H4 (cell line): ENCODE results near the gene SPOCD1. TPM values are rescaled to one million over a fixed set of nuclear protein-coding genes. Genes with fewer than 3 reads are reported as not detected.

Source experiments
- DNase-seq: peaks from one replicate; pipeline ENCODE4 v3.0.0-alpha.2; 2015; ENCODE audit warnings: low spot score
- total RNA-seq: library from RNA; depleted of rRNA; stranded (reverse); fragments of >200 nt; shearing (Covaris generic); gene quantifications from 2 replicates; pipeline ENCODE4 v1.2.3, GENCODE V29; 2014

Gene SPOCD1
- total RNA-seq, 1 experiment from 2014 or later = 3.6 TPM

DNA sequence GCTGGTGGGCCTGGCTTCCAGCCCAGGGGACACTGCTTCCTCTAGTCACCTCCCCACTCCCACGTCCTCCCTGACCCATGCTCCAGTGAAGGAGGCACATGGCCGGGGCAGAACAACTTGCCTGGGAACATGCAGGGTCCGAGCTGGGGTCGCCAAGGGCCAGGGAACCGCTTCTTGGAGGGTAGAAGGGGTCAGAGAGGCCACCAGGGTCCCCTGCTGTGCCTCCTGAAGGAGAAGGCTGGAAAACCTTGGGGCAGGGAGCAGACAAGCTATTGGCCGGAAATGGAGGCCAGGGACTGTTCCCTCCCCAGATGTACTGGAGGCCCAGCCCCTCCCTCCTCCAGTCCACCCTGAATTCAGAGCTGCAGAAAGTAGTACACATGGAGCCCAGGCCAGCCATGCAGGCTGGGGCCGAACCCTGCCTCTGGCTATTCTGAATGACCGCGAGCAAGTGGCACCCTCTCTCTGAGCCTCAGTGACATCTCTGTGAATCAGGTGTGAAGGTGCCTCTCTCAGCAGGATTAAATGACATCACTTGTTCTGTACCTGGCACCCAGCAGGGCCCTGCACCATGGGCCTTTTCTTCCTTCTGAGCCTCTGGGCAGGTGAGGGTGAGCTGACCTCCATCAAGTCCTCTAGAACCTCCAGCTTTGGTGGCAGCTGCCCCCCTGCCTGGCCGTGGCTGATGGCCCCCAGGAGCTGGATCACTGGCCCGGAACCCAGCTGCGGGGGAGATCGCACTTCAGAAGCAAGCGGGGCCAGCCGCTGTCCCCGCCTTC, 15.7 kb downstream of the SPOCD1 start:
- no peak for DNase-seq

DNA sequence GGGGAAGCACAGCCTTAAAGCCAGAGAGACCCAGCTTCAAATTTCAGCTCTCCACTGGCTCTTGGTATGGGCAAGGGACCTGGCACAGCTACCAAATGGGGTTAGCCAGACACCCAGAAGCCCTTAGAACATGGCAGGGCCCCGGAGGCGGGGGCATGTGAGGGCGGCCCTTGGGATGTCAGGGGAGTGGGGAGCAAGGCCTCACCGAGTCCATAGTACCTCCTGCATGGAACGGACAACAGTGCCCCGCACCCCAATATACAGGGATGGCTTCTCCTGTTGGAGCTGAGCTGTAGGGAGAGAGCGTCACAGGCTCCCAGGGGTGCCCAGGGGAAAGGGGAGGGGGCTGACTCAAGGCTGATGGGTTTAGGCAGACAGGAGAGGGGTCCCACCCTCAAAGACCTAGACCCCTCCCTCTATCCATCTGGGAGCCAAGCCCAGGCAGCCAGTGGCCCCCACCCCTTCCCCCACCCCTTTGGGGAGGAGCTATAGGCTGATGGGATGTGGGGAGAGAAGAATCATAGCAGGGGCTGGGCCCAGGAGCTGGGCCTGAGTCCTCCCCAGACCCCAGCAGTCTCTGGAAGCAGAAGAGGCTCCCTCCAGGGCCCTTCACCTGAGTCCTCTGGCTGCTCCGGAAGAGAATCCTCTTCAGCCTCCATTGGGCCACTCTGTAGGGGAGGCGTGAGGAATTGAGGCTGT, 16.5 kb downstream of the SPOCD1 start:
- no peak for DNase-seq

GRCh38 chr1:31798433-31799195, 17.2 kb downstream of the SPOCD1 start:
- peak; percentile 87 for DNase-seq

- no peak for DNase-seq
Measured at GRCh38 chr1:31798086-31798432, 17.8 kb downstream of the SPOCD1 start.

- no peak for DNase-seq
Measured at GRCh38 chr1:31797216-31797615, 18.6 kb downstream of the SPOCD1 start.

- no peak for DNase-seq
Measured at GRCh38 chr1:31796707-31797106, 19.1 kb downstream of the SPOCD1 start.

GRCh38 chr1:31795801-31796621, 19.8 kb downstream of the SPOCD1 start:
- peak; percentile 81 for DNase-seq

- no peak for DNase-seq
Measured at GRCh38 chr1:31795096-31795675, 20.6 kb downstream of the SPOCD1 start.

GRCh38 chr1:31793586-31794285, 22.1 kb downstream of the SPOCD1 start:
- no peak for DNase-seq

DNA sequence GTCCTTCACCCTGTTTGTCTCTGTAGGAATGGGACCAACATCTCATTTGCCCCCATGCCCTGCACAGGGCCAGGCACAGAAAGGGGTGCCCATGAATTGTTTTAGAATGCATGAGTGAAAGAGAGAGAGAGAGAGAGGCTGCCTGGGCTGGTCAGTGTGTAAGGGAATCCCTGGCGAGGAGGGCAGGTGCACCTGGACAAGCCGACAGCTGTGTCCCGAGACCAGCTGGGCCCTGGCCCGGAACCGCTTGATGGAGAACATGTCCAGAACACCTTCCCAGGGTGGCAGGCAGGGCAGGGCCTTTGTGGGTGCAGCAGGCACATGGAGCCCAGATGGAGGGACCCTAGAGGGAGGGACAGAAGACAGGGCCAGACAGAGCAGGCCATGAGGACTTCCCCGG, 22.7 kb downstream of the SPOCD1 start:
- DNase-seq = no peak

GRCh38 chr1:31792541-31792940, 23.3 kb downstream of the SPOCD1 start:
- no peak for DNase-seq

DNA sequence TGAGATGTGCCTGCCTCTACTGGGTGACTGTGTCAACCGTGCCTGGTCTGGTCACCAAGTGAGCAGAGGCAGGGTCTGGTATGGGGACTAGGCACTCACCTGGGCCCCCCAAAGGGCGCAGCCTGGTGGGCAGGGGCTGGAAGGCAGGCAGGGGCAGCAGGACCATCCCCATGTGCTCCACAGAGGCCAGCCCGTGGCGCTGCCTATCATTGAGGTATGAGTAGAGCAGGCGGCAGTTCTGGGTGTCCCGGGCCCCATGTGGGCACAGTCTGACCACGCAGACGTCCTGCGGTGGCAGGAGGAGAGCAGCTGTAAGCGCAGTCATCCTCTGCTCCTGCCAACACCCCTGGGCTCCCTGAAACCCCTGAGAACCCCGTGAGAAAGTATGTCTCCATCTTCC, 23.7 kb downstream of the SPOCD1 start:
- no peak for DNase-seq

GRCh38 chr1:31791131-31791858, 24.5 kb downstream of the SPOCD1 start:
- DNase-seq = no peak

GRCh38 chr1:31790641-31791091, 25.2 kb downstream of the SPOCD1 start:
- no peak for DNase-seq

GRCh38 chr1:31790140-31790539, 25.7 kb downstream of the SPOCD1 start:
- DNase-seq = no peak

GRCh38 chr1:31789259-31790065, 26.4 kb downstream of the SPOCD1 start:
- DNase-seq = peak; percentile 86

GRCh38 chr1:31788825-31789256, 27.0 kb downstream of the SPOCD1 start:
- peak; percentile 46 for DNase-seq

GRCh38 chr1:31788138-31788824, 27.5 kb downstream of the SPOCD1 start:
- DNase-seq = peak; percentile 84

GRCh38 chr1:31787786-31788137, 28.1 kb downstream of the SPOCD1 start:
- DNase-seq = no peak
